Neural cell (in vitro differentiated cells): ENCODE data around the gene NDUFB8. TPM values are rescaled to one million over a fixed set of nuclear protein-coding genes. Genes with fewer than 3 reads are reported as not detected.

Source experiments
- H2AFZ ChIP-seq: fragments of 200-600, 300-800 bp; sonication (generic), shearing (Covaris generic); 2 replicates; pipeline ENCODE4 v1.6.0; 2014; ENCODE audit warnings: low read depth, mild to moderate bottlenecking, antibody characterized with exemption, low read length, moderate library complexity
- H3F3A ChIP-seq: fragments of 200-600 bp; shearing (Covaris generic); 2 replicates; pipeline ENCODE4 v1.6.1; 2016; ENCODE audit warnings: mild to moderate bottlenecking, moderate library complexity, mixed read lengths, antibody characterized with exemption, low read length; ENCODE audit not compliant: insufficient read depth, poor library complexity, severe bottlenecking
- H3K27ac ChIP-seq: fragments of 200-600, 300-800 bp; sonication (generic), shearing (Covaris generic); 2 replicates; pipeline ENCODE4 v1.5.1; 2014; ENCODE audit warnings: mild to moderate bottlenecking, low read length, moderate library complexity
- H3K27me3 ChIP-seq: fragments of 300-800, 200-600 bp; sonication (generic), shearing (Covaris generic); 2 replicates; pipeline ENCODE4 v1.6.0; 2014; ENCODE audit warnings: mild to moderate bottlenecking, low read depth, low read length, moderate library complexity; ENCODE audit not compliant: insufficient read depth
- H3K36me3 ChIP-seq: fragments of 300-800, 200-600 bp; sonication (generic), shearing (Covaris generic); 2 replicates; pipeline ENCODE4 v1.5.1; 2014; ENCODE audit warnings: mild to moderate bottlenecking, antibody characterized with exemption, low read length, moderate library complexity; ENCODE audit not compliant: insufficient read depth
- H3K4me2 ChIP-seq: fragments of 300-800, 200-600 bp; sonication (generic), shearing (Covaris generic); 2 replicates; pipeline ENCODE4 v1.6.0; 2014; ENCODE audit warnings: mild to moderate bottlenecking, low read length
- H3K4me3 ChIP-seq: fragments of 300-800, 200-600 bp; sonication (generic), shearing (Covaris generic); 2 replicates; pipeline ENCODE4 v1.5.1; 2014; ENCODE audit warnings: mild to moderate bottlenecking, low read length, moderate library complexity
- H3K79me2 ChIP-seq: fragments of 200-600 bp; shearing (Covaris generic); replicated peaks from 2 replicates; pipeline ENCODE4 v1.6.0; 2014; ENCODE audit warnings: mild to moderate bottlenecking, low read length, moderate library complexity; ENCODE audit not compliant: insufficient read depth
- H3K9ac ChIP-seq: fragments of 300-800, 200-600 bp; sonication (generic), shearing (Covaris generic); 2 replicates; pipeline ENCODE4 v1.6.1; 2016; ENCODE audit warnings: mild to moderate bottlenecking, low read length, mixed read lengths
- H3K9me2 ChIP-seq: fragments of 200-600 bp; shearing (Covaris generic); 2 replicates; pipeline ENCODE4 v1.6.1; 2016; ENCODE audit warnings: mild to moderate bottlenecking, low read length, mixed read lengths; ENCODE audit not compliant: insufficient read depth
- H3K9me3 ChIP-seq: fragments of 200-600, 300-800 bp; sonication (generic), shearing (Covaris generic); 2 replicates; pipeline ENCODE4 v1.6.1; 2016; ENCODE audit warnings: mild to moderate bottlenecking, mixed run types, low read length, moderate library complexity, mixed read lengths
- H4K20me1 ChIP-seq: fragments of 200-600 bp; shearing (Covaris generic); 2 replicates; pipeline ENCODE4 v1.6.1; 2016; ENCODE audit warnings: mild to moderate bottlenecking, mixed run types; ENCODE audit not compliant: insufficient read depth
- EP300 ChIP-seq: fragments of 450-650 bp; conservative IDR thresholded peaks from 2 replicates; pipeline ENCODE4 v1.6.1; 2014; ENCODE audit warnings: antibody characterized with exemption, mild to moderate bottlenecking, moderate library complexity; ENCODE audit not compliant: poor library complexity, severe bottlenecking
- EZH2 ChIP-seq: fragments of 200-600, 300-800 bp; shearing (Covaris generic), sonication (generic); IDR thresholded peaks from 2 replicates; pipeline ENCODE4 v1.6.1; 2014; ENCODE audit warnings: antibody characterized with exemption, low read length, borderline replicate concordance, mild to moderate bottlenecking; ENCODE audit not compliant: insufficient read depth, poor library complexity, severe bottlenecking
- MXI1 ChIP-seq: fragments of 450-650 bp; conservative IDR thresholded peaks from 2 replicates; pipeline ENCODE4 v1.6.1; 2014; ENCODE audit warnings: antibody characterized with exemption, mild to moderate bottlenecking; ENCODE audit not compliant: poor library complexity, severe bottlenecking
- POLR2AphosphoS5 ChIP-seq: IDR thresholded peaks from 2 replicates; pipeline ENCODE4 v1.6.1; 2012
- RAD21 ChIP-seq: fragments of 450-650 bp; conservative IDR thresholded peaks from 2 replicates; pipeline ENCODE4 v1.6.1; 2014; ENCODE audit warnings: antibody characterized with exemption, mild to moderate bottlenecking, moderate library complexity
- SMC3 ChIP-seq: fragments of 450-650 bp; conservative IDR thresholded peaks from 2 replicates; pipeline ENCODE4 v1.6.1; 2014; ENCODE audit warnings: antibody characterized with exemption, mild to moderate bottlenecking, moderate library complexity; ENCODE audit not compliant: poor library complexity
- TAF1 ChIP-seq: IDR thresholded peaks from 2 replicates; pipeline ENCODE4 v1.6.1; 2012; ENCODE audit warnings: low read depth
- polyA plus RNA-seq: library from polyadenylated mRNA; depleted of rRNA; stranded (reverse); fragments of >200 nt; gene quantifications from 2 replicates; pipeline ENCODE4 v1.2.3, GENCODE V29; 2014
- TF ChIP-seq, protein P1 (sequence below): fragments of 450-650 bp; IDR thresholded peaks from 2 replicates; pipeline ENCODE4 v1.5.1; 2014; ENCODE audit warnings: antibody characterized with exemption, mild to moderate bottlenecking, moderate library complexity; ENCODE audit not compliant: poor library complexity, severe bottlenecking
- TF ChIP-seq, protein P2 (sequence below): IDR thresholded peaks from 2 replicates; pipeline ENCODE4 v1.6.1; 2012; ENCODE audit warnings: borderline replicate concordance

NDUFB8 gene
- polyA plus RNA-seq, 1 donor from 2014 or later, result 407 TPM

DNA sequence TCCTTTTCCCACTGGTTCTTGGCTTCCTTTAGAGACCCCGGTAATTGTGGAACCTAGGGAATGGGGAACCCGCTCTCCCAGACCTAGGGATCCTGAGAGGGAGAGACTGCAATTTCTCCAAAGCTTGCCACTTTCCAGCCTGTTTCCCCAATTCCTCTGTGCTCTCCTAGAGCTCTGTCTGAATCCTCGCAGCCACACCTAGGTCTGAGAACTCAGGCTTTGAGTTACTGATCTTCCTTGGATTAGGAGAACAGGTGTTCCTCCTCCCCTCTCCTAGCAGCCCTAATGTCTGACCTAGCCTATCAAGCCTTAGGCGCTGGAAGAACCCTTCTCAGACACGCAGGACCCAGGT, 46.9 kb downstream of the NDUFB8 start:
- no peak overlapping the region for H3K27ac ChIP-seq
- H3F3A ChIP-seq, result no peaks in the 10 kb centered on the region
- no peaks in the 10 kb centered on the region for H3K79me2 ChIP-seq
- no peak overlapping the region for H2AFZ ChIP-seq
- peaks cover 97% of the 10 kb centered on the region for H3K27me3 ChIP-seq
- TF ChIP-seq, protein P1, sequence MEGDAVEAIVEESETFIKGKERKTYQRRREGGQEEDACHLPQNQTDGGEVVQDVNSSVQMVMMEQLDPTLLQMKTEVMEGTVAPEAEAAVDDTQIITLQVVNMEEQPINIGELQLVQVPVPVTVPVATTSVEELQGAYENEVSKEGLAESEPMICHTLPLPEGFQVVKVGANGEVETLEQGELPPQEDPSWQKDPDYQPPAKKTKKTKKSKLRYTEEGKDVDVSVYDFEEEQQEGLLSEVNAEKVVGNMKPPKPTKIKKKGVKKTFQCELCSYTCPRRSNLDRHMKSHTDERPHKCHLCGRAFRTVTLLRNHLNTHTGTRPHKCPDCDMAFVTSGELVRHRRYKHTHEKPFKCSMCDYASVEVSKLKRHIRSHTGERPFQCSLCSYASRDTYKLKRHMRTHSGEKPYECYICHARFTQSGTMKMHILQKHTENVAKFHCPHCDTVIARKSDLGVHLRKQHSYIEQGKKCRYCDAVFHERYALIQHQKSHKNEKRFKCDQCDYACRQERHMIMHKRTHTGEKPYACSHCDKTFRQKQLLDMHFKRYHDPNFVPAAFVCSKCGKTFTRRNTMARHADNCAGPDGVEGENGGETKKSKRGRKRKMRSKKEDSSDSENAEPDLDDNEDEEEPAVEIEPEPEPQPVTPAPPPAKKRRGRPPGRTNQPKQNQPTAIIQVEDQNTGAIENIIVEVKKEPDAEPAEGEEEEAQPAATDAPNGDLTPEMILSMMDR, result peak; percentile 17
- TF ChIP-seq POLR2AphosphoS5, result no peak
- TF ChIP-seq RAD21, result no peak
- peak; percentile 13 for TF ChIP-seq SMC3
- no peak for TF ChIP-seq EP300
- no peak for TF ChIP-seq EZH2
- no peak for TF ChIP-seq MXI1
- TF ChIP-seq TAF1, result no peak
- TF ChIP-seq, protein P2, sequence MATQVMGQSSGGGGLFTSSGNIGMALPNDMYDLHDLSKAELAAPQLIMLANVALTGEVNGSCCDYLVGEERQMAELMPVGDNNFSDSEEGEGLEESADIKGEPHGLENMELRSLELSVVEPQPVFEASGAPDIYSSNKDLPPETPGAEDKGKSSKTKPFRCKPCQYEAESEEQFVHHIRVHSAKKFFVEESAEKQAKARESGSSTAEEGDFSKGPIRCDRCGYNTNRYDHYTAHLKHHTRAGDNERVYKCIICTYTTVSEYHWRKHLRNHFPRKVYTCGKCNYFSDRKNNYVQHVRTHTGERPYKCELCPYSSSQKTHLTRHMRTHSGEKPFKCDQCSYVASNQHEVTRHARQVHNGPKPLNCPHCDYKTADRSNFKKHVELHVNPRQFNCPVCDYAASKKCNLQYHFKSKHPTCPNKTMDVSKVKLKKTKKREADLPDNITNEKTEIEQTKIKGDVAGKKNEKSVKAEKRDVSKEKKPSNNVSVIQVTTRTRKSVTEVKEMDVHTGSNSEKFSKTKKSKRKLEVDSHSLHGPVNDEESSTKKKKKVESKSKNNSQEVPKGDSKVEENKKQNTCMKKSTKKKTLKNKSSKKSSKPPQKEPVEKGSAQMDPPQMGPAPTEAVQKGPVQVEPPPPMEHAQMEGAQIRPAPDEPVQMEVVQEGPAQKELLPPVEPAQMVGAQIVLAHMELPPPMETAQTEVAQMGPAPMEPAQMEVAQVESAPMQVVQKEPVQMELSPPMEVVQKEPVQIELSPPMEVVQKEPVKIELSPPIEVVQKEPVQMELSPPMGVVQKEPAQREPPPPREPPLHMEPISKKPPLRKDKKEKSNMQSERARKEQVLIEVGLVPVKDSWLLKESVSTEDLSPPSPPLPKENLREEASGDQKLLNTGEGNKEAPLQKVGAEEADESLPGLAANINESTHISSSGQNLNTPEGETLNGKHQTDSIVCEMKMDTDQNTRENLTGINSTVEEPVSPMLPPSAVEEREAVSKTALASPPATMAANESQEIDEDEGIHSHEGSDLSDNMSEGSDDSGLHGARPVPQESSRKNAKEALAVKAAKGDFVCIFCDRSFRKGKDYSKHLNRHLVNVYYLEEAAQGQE, result no peak
- no peaks in the 10 kb centered on the region for H4K20me1 ChIP-seq
- H3K9ac ChIP-seq, result no peak overlapping the region
- no peaks in the 10 kb centered on the region for H3K9me2 ChIP-seq
- H3K4me2 ChIP-seq, result peak overlapping the region; percentile 55
- peaks cover 8% of the 10 kb centered on the region for H3K36me3 ChIP-seq
- peak overlapping the region; percentile 68 for H3K4me3 ChIP-seq
- H3K9me3 ChIP-seq, result no peaks in the 10 kb centered on the region

DNA sequence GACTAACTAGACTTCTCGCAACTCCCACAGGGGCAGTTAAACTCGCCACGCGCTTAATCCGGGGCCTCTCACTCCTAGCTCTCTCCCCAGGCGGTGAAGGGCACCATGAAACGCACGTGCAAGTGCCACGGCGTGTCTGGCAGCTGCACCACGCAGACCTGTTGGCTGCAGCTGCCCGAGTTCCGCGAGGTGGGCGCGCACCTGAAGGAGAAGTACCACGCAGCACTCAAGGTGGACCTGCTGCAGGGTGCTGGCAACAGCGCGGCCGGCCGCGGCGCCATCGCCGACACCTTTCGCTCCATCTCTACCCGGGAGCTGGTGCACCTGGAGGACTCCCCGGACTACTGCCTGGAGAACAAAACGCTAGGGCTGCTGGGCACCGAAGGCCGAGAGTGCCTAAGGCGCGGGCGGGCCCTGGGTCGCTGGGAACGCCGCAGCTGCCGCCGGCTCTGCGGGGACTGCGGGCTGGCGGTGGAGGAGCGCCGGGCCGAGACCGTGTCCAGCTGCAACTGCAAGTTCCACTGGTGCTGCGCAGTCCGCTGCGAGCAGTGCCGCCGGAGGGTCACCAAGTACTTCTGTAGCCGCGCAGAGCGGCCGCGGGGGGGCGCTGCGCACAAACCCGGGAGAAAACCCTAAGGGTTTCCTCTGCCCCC, 47.4 kb downstream of the NDUFB8 start:
- H3K9me2 ChIP-seq, result no peaks in the 10 kb centered on the region
- H3K27me3 ChIP-seq, result peaks cover 95% of the 10 kb centered on the region
- H3K4me3 ChIP-seq, result peak overlapping the region; percentile 68
- peak overlapping the region; percentile 55 for H3K4me2 ChIP-seq
- H2AFZ ChIP-seq, result no peak overlapping the region
- H4K20me1 ChIP-seq, result no peaks in the 10 kb centered on the region
- no peaks in the 10 kb centered on the region for H3F3A ChIP-seq
- H3K79me2 ChIP-seq, result no peaks in the 10 kb centered on the region
- H3K27ac ChIP-seq, result no peak overlapping the region
- TF ChIP-seq EP300 (no peak), MXI1 (peak; percentile 50), RAD21 (peak; percentile 51), TAF1 (no peak), EZH2 (no peak), SMC3 (peak; percentile 59), POLR2AphosphoS5 (no peak)
- TF ChIP-seq, protein P2, result no peak
- TF ChIP-seq, protein P1, result peak; percentile 81
- H3K36me3 ChIP-seq, result peaks cover 3% of the 10 kb centered on the region
- no peaks in the 10 kb centered on the region for H3K9me3 ChIP-seq
- no peak overlapping the region for H3K9ac ChIP-seq
